Measurements from ENCODE around the gene DIDO1. TPM values are rescaled to one million over a fixed set of nuclear protein-coding genes. Genes with fewer than 3 reads are reported as not detected.

DIDO1 gene
- total RNA-seq, 1 experiment from 2014 or later, result 85.9 TPM

DNA sequence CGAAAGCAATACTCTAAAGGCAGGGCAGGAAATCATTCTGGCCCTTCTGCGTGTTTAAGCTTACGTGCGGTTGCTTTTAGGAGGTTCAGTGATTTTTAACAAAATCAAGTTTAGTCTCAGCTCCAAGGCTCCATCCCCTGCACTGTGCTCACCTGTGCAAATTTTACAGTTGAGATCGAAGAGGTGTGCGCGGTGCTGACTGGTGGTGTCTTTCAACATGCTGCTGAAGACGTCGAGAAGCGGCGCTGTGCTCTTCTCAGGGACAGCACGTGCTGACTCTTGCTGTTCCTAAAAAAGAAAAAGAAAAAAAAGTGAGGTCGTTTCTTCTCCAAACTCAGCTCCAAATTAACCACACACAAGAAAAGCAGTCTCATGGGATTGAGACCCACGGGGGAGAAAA lies 32.0 kb downstream of the DIDO1 start:
- no peak overlapping the region for H3K9ac ChIP-seq (ENCODE audit: extremely low read depth, insufficient read length, low read length)
- Mint-ChIP-seq H3K27ac (no peak overlapping the region; a peak in 1 of 7 replicates), H3K36me3 (ENCODE audit: insufficient read depth in 1 of 3, low read depth in 3 of 3) (peaks cover 52 to 77% (median 53%) of the 10 kb centered on the region in 3 experiments; a peak in 6 of 7 replicates), H3K4me3 (no peak overlapping the region), H3K9me3 (no peaks in the 10 kb centered on the region), H3K27me3 (ENCODE audit: low read depth) (no peaks in the 10 kb centered on the region), H3K4me1 (peaks cover 13 to 16% of the 10 kb centered on the region in 2 experiments)
- DNase-seq, result no peak
- no peak overlapping the region for H3K4me2 ChIP-seq (ENCODE audit: insufficient read depth, insufficient read length, low read length)
- H3T11ph ChIP-seq (ENCODE audit: low read length), result no peak overlapping the region
- TF ChIP-seq, protein P1, sequence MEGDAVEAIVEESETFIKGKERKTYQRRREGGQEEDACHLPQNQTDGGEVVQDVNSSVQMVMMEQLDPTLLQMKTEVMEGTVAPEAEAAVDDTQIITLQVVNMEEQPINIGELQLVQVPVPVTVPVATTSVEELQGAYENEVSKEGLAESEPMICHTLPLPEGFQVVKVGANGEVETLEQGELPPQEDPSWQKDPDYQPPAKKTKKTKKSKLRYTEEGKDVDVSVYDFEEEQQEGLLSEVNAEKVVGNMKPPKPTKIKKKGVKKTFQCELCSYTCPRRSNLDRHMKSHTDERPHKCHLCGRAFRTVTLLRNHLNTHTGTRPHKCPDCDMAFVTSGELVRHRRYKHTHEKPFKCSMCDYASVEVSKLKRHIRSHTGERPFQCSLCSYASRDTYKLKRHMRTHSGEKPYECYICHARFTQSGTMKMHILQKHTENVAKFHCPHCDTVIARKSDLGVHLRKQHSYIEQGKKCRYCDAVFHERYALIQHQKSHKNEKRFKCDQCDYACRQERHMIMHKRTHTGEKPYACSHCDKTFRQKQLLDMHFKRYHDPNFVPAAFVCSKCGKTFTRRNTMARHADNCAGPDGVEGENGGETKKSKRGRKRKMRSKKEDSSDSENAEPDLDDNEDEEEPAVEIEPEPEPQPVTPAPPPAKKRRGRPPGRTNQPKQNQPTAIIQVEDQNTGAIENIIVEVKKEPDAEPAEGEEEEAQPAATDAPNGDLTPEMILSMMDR (conservative IDR thresholded peaks at IDR 0.05), result no peak
- no peak overlapping the region for H4K8ac ChIP-seq (replicated peaks; ENCODE audit: insufficient read length, low read depth, low read length)
- H2AFZ ChIP-seq (ENCODE audit: low read length), result no peak overlapping the region
- H4K5ac ChIP-seq (ENCODE audit: insufficient read length, low read depth, low read length), result no peak overlapping the region
- H3K9me3 ChIP-seq (ENCODE audit: control insufficient read depth, low read depth, low read length), result no peaks in the 10 kb centered on the region
- H2BK20ac ChIP-seq (ENCODE audit: low read depth, low read length, poor library complexity, severe bottlenecking), result no peak overlapping the region
- H3K14ac ChIP-seq (ENCODE audit: insufficient read depth, low read length), result no peak overlapping the region
- H3K79me2 ChIP-seq (ENCODE audit: insufficient read depth, low read length), result no peaks in the 10 kb centered on the region
- H2BK120ac ChIP-seq (ENCODE audit: low read depth, low read length, poor library complexity, severe bottlenecking), result no peak overlapping the region
- no peaks in the 10 kb centered on the region for H3K23me2 ChIP-seq (ENCODE audit: insufficient read length, low read depth, low read length, poor library complexity, severe bottlenecking)
- no peak overlapping the region for H2BK5ac ChIP-seq (ENCODE audit: insufficient read length, low read length)
- H3K27me3 ChIP-seq (ENCODE audit: insufficient read depth, low read length), result no peaks in the 10 kb centered on the region
- no peak overlapping the region for H3K23ac ChIP-seq (ENCODE audit: insufficient read length, low read depth, low read length)
- no peak overlapping the region for H4K91ac ChIP-seq (ENCODE audit: insufficient read length, low read depth, low read length)
- no CpG with 5 or more reads among the region's 14 CpGs for WGBS (ENCODE audit: extremely low coverage, insufficient read length, low lambda C conversion rate)
- H3K79me1 ChIP-seq (ENCODE audit: insufficient read depth, low read depth, low read length, poor library complexity, severe bottlenecking), result no peaks in the 10 kb centered on the region
- no peak overlapping the region for H3K4ac ChIP-seq (ENCODE audit: low read depth, low read length)
- no peaks in the 10 kb centered on the region for H4K20me1 ChIP-seq (ENCODE audit: control insufficient read depth, insufficient read depth, insufficient read length)
- no peak overlapping the region for H3K56ac ChIP-seq (ENCODE audit: insufficient read length, low read depth, low read length)
- H3K4me1 ChIP-seq (ENCODE audit: insufficient read depth, low read length), result no peaks in the 10 kb centered on the region
- H3K18ac ChIP-seq (ENCODE audit: insufficient read length, low read depth, low read length), result no peak overlapping the region
- no peak overlapping the region for H2AK5ac ChIP-seq (ENCODE audit: insufficient read length, low read length)
- H2BK15ac ChIP-seq (ENCODE audit: low read depth, low read length), result no peak overlapping the region
- no peak overlapping the region for H2BK12ac ChIP-seq (ENCODE audit: insufficient read length, low read depth, low read length)
- H3K27ac ChIP-seq (ENCODE audit: insufficient read length, low read depth, low read length), result no peak overlapping the region
